Upper lobe of right lung (tissue), 1 donor: ENCODE measurements around the gene PADI1. TPM values are rescaled to one million over a fixed set of nuclear protein-coding genes. Genes with fewer than 3 reads are reported as not detected.

ENCODE experiments used
- ATAC-seq: fragments of 200-7000 bp; cut with Tn5 transposase; one replicate; pipeline ENCODE4 v1.9.1; 2020; ENCODE audit warnings: mild to moderate bottlenecking, moderate library complexity
- DNase-seq: peaks from one replicate; pipeline ENCODE4 v3.0.0-alpha.2; 2020
- H3K27ac ChIP-seq: fragments of 200-600 bp; one replicate; pipeline ENCODE4 v1.8.0; 2022
- H3K27me3 ChIP-seq: fragments of 200-600 bp; one replicate; pipeline ENCODE4 v1.8.0; 2022; ENCODE audit warnings: mild to moderate bottlenecking
- H3K36me3 ChIP-seq: fragments of 200-600 bp; one replicate; pipeline ENCODE4 v1.8.0; 2022
- H3K4me1 ChIP-seq: fragments of 200-600 bp; one replicate; pipeline ENCODE4 v1.8.0; 2022
- H3K4me3 ChIP-seq: fragments of 200-600 bp; one replicate; pipeline ENCODE4 v1.8.0; 2022; ENCODE audit warnings: mild to moderate bottlenecking
- H3K9me3 ChIP-seq: fragments of 200-600 bp; one replicate; pipeline ENCODE4 v1.8.0; 2022
- CTCF ChIP-seq: fragments of 200-600 bp; IDR thresholded peaks from one replicate; pipeline ENCODE4 v1.8.0; 2022; ENCODE audit warnings: antibody characterized with exemption
- intact Hi-C: fragments of 100-400 bp; cut with DNase I; formaldehyde crosslinking; loops from one replicate; pipeline ENCODE4 v1.11.0; 2022
- total RNA-seq: library from RNA; stranded (reverse); fragmentation: NEBNext Ultra II Directional; extraction: Animal tissue kit (Norgen Biotek cat#: 25700); gene quantifications from one replicate; pipeline ENCODE4 v1.2.1, GENCODE V29; 2021
- donor health status: DM: no; HTN: yes; CAD: no; lungs with severe emphysema.

Gene PADI1
- total RNA-seq, 1 donor from 2014 or later: not detected

DNA sequence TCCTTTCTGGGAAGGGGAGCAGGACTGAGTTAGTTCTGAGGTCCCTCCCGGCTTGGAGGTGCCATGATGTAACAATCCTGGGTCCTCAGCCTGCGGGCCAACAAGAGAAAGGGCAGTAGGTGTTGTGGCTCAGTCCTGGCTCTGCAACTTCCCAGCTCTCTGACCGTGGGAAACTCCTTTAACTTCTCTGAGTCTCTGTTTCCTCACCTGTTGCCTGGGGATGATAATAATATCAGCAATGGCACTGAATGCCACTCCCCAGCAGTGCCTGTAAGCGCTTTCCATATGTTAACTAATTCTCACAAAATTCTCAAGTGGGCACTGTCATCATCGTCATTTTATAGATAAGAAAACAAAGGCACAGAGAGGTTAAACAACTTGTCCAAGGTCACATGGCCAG, 46.3 kb downstream of the PADI1 start:
- TF ChIP-seq CTCF: no peak
- H3K4me1 ChIP-seq: no peaks in the 10 kb centered on the region
- H3K27ac ChIP-seq: no peak overlapping the region
- H3K36me3 ChIP-seq: no peaks in the 10 kb centered on the region
- H3K27me3 ChIP-seq: peaks cover 8% of the 10 kb centered on the region
- intact Hi-C loops: no loop called here
- H3K4me3 ChIP-seq: no peak overlapping the region
- H3K9me3 ChIP-seq: no peaks in the 10 kb centered on the region
- no peak for ATAC-seq
- no peak for DNase-seq

DNA sequence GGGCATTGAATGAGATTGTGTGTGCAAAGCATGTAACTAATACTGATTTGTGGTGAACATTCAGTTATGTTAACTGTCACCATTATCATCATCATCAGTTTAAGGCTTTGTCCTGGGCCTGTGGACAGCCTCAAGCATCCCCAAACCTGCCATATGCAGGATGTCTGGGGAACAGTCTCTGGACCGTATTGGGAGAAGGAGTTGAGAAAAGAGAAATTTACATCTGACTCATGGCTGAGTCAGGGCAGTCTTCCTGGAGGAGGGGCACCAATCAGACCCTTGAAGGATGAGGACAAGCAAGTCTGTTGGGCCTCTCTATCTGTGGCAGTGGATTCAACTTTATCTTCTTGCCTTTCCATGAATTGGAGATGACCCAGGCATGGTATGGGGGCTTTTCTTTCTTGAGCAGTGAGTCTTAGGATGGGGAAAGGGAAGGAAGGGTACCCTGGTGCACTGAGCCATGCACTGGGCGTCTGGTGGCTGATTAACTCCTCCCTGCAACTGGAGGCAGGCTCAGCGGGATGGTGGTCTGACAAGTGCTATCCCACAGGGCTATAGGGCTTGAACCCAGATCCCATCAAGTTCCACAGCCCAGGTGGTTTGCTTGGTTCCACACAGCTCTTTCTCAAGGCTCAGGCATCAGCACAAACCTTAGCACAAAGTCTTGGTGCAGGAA, 46.9 kb downstream of the PADI1 start:
- H3K9me3 ChIP-seq: no peaks in the 10 kb centered on the region
- H3K27me3 ChIP-seq: peaks cover 5% of the 10 kb centered on the region
- DNase-seq: no peak
- ATAC-seq: no peak
- no peak overlapping the region for H3K4me3 ChIP-seq
- no peaks in the 10 kb centered on the region for H3K36me3 ChIP-seq
- intact Hi-C loops: no loop called here
- no peak for TF ChIP-seq CTCF
- H3K4me1 ChIP-seq: no peaks in the 10 kb centered on the region
- no peak overlapping the region for H3K27ac ChIP-seq

DNA sequence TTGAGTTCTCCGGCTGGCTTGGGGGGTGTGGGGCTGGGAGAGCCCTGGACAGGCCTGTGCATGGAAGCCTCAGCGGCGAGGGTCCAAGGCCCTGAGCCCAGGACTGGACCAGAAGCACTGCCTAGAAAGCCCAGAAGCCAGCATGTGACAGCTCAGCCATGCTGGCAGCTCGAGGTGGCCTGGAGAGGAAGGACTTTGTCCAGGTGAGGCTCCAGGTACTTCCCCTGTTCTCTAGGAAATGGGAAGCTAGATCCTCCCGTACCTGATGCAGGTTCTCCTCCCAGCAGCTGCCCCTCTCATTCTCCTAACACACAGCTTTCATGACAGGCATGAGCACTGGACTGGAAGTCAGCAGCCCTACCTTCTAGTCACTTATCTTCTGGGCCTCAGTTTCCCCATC, 50.4 kb downstream of the PADI1 start:
- no peak for ATAC-seq
- no peak overlapping the region for H3K4me3 ChIP-seq
- no peak for TF ChIP-seq CTCF
- peaks cover 5% of the 10 kb centered on the region for H3K27me3 ChIP-seq
- H3K36me3 ChIP-seq: no peaks in the 10 kb centered on the region
- no peak overlapping the region for H3K27ac ChIP-seq
- intact Hi-C loops: no loop called here
- DNase-seq: no peak
- H3K4me1 ChIP-seq: no peaks in the 10 kb centered on the region
- H3K9me3 ChIP-seq: no peaks in the 10 kb centered on the region

DNA sequence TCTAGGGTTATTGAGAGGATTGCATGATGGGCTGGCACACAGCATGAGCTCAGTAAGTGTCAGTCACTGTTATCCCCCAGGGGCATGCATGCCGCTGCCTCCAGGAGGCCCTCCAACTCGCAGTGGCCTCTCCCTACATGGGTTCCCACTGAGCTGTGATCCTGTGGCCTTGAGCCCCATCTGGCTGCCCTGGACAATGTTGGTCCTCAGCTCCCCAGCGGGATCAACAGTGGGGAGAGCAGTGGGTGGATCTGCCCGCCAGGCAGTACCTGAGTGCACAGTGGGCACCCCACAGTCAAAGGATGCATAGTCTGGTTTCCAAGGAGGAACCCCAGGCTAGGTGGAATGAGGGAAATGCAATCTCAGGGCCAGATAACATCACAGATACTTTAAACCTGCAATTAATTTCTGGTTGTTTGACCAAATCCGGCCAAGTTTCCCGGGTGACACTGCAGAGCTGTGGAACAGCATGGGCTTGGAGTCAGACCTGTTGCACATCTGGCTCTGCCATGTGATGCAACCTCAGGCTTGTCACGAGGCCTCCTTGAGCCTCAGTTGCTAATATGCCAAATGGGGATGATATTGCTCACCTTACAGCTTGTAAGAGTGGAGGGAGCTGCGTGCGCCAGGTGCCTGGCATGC, 53.3 kb downstream of the PADI1 start:
- TF ChIP-seq CTCF: no peak
- Histone ChIP-seq H3K4me1 (no peaks in the 10 kb centered on the region), H3K27ac (no peak overlapping the region), H3K36me3 (no peaks in the 10 kb centered on the region), H3K9me3 (no peaks in the 10 kb centered on the region), H3K4me3 (no peak overlapping the region), H3K27me3 (peaks cover 5% of the 10 kb centered on the region)
- ATAC-seq: no peak
- intact Hi-C loops: no loop called here
- no peak for DNase-seq

DNA sequence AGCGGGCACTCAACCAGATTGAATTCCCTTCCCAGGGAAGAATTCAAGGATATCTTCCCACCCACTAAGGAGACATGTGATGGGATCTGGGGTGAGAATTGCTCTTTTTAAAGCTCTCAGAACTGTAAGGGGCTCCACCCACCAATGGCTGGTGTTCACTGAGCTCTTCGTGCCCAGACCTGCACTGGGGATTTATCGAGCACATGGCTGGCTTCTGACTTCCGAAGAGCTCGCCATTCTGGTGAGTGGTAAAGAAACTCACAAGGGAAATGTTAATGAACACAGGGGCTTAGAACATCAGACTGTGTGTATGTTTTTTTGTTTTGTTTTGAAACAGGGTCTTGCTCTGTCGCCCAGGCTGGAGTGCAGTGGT, 53.8 kb downstream of the PADI1 start:
- Histone ChIP-seq H3K27ac (no peak overlapping the region), H3K9me3 (no peaks in the 10 kb centered on the region), H3K4me3 (no peak overlapping the region), H3K4me1 (no peaks in the 10 kb centered on the region), H3K36me3 (no peaks in the 10 kb centered on the region), H3K27me3 (peaks cover 5% of the 10 kb centered on the region)
- no peak for TF ChIP-seq CTCF
- intact Hi-C loops: no loop called here
- DNase-seq (no peak), ATAC-seq (no peak)
